ENCODE data around the gene XAB2.

The XAB2 gene

GRCh38 chr19:7575434-7576040 lies 53.8 kb downstream of the XAB2 start:
- no peak for DNase-seq (ENCODE audit: low read depth)

DNA sequence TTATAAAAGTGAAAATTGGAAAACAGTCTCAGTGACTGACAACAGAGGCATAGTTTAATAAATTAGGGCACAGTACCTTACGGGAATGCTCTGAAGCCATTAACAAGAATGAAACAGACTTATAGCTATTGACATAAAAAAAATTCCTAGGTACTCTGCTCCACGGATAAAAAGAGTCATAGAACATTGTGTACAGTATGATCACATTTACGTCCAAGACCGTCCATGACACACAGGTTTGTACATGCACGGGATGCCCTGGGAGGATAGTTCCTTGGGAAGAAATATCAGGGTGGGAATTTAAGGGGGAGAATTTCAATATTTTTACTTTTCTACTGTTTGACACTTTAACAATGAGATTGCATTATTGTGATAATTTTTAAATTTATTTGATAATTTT lies 58.6 kb downstream of the XAB2 start:
- no peak for DNase-seq (ENCODE audit: low read depth)
